K562 (cell line): ENCODE data around the gene COL13A1. TPM values are rescaled to one million over a fixed set of nuclear protein-coding genes. Genes with fewer than 3 reads are reported as not detected.
A peak's percentile ranks its signal among the peaks of the same experiment; 100 is the strongest.

Source experiments
- ATAC-seq: fragments of 200-7000 bp; cut with Tn5 transposase; 3 replicates; pipeline ENCODE4 v1.9.1; 2020; ENCODE audit warnings: moderate library complexity
- BruUV-seq: library from RNA; stranded (reverse); fragments of 400-500 nt; replicated peaks from 2 replicates; lab custom pipeline; 2021; lab: Mats Ljungman, UMichigan
- CTCF ChIA-PET: fragments of 300-600 bp; formaldehyde crosslinking; extraction: SDS; loops from one replicate; lab custom pipeline; 2021; ENCODE audit warnings: low intra/inter-chr PET ratio; lab: Yijun Ruan, JAX
- POLR2A ChIA-PET: fragments of 300-600, 350-650 bp; sonication (Branson Sonifier 250); formaldehyde crosslinking; extraction: SDS; loops from one replicate; lab custom pipeline; 2021; ENCODE audit warnings: antibody characterized with exemption, inconsistent platforms; lab: Yijun Ruan, JAX
- DNase-seq, 4 experiments: peaks; one replicate each; pipeline versions ENCODE4 v3.0.0 to v3.0.0-alpha.2; 2011 to 2018; ENCODE audit warnings: low spot score in 3 of 4, mixed read lengths in 3 of 4; ENCODE audit errors: extremely low read depth in 1 of 4
- FAIRE-seq: peaks from 2 replicates; lab custom pipeline; 2011; peaks lifted over from hg19 to GRCh38; lab: Jason Lieb, UNC
- H2AFZ ChIP-seq: 2 replicates; pipeline ENCODE4 v1.6.0; 2011; ENCODE audit warnings: low read depth, low read length, control low read depth, inconsistent platforms
- H3K27ac ChIP-seq: fragments of 200-600 bp; 3 replicates; pipeline ENCODE4 v1.8.0; 2011; ENCODE audit warnings: low read depth, mild to moderate bottlenecking, control low read depth, inconsistent platforms, low read length, moderate library complexity, mixed read lengths; ENCODE audit errors: extremely low read depth
- H3K27me3 ChIP-seq, 2 experiments: fragments of 300-600 bp in 1 of 2; 2 replicates in 1 of 2; 3 replicates in 1 of 2; pipeline versions ENCODE4 v1.6.0 to v1.8.0; 2011; ENCODE audit warnings: inconsistent platforms in 2 of 2, low read length in 2 of 2, mild to moderate bottlenecking in 1 of 2, mixed read lengths in 1 of 2, moderate library complexity in 1 of 2; ENCODE audit not compliant: control insufficient read depth in 2 of 2, insufficient read depth in 2 of 2
- H3K36me3 ChIP-seq: fragments of 300-600 bp; 3 replicates; pipeline ENCODE4 v1.8.0; 2011; ENCODE audit warnings: mild to moderate bottlenecking, low read length, inconsistent platforms; ENCODE audit not compliant: control insufficient read depth, insufficient read depth
- H3K4me1 ChIP-seq, 2 experiments: fragments of 200-600 bp in 1 of 2; replicated peaks in 1 of 2; 2 replicates in 1 of 2; 3 replicates in 1 of 2; pipeline versions ENCODE4 v1.5.1 to v1.8.0; 2011; ENCODE audit warnings: inconsistent platforms in 2 of 2, low read length in 2 of 2, mild to moderate bottlenecking in 1 of 2, mixed read lengths in 1 of 2, moderate library complexity in 1 of 2; ENCODE audit not compliant: control insufficient read depth in 2 of 2, insufficient read depth in 2 of 2
- H3K4me2 ChIP-seq: 2 replicates; pipeline ENCODE4 v1.6.1; 2011; ENCODE audit warnings: low read length, control low read depth, inconsistent platforms, mixed read lengths; ENCODE audit not compliant: insufficient read depth
- H3K4me3 ChIP-seq: fragments of 200-600 bp; sonication (generic), shearing (Covaris generic); 2 replicates; pipeline ENCODE4 v1.5.1; 2016; ENCODE audit warnings: control low read depth, inconsistent platforms
- H3K79me2 ChIP-seq: fragments of 200-600 bp; 3 replicates; pipeline ENCODE4 v1.8.0; 2011; ENCODE audit warnings: low read length, inconsistent platforms; ENCODE audit not compliant: control insufficient read depth, insufficient read depth
- H3K9ac ChIP-seq, 2 experiments: 2 replicates each; pipeline versions ENCODE4 v1.6.0 to v1.6.1; 2011; ENCODE audit warnings: low read depth in 2 of 2, low read length in 2 of 2, control low read depth in 1 of 2, inconsistent platforms in 1 of 2, mild to moderate bottlenecking in 1 of 2, mixed read lengths in 1 of 2; ENCODE audit not compliant: insufficient read depth in 1 of 2
- H3K9me1 ChIP-seq: one replicate; pipeline ENCODE4 v1.6.0; 2011; ENCODE audit warnings: inconsistent platforms, mild to moderate bottlenecking, low read length, moderate library complexity; ENCODE audit not compliant: control insufficient read depth, insufficient read depth
- H3K9me3 ChIP-seq: replicated peaks from 2 replicates; pipeline ENCODE4 v1.5.1; 2011; ENCODE audit warnings: low read depth, low read length, inconsistent platforms; ENCODE audit not compliant: control insufficient read depth, insufficient read depth
- H4K20me1 ChIP-seq: replicated peaks from 2 replicates; pipeline ENCODE4 v1.6.1; 2011; ENCODE audit warnings: low read length, inconsistent platforms, mixed read lengths; ENCODE audit not compliant: control insufficient read depth, insufficient read depth
- CHD4 ChIP-seq: fragments of 200-600 bp; sonication (generic); IDR thresholded peaks from 3 replicates; pipeline ENCODE4 v1.6.1; 2012; ENCODE audit warnings: low read depth, mild to moderate bottlenecking, mixed read lengths, low read length, inconsistent platforms; ENCODE audit not compliant: insufficient read depth, insufficient replicate concordance, poor library complexity, severe bottlenecking
- JUND ChIP-seq, 2 experiments: IDR thresholded peaks; 2 replicates in 1 of 2; 3 replicates in 1 of 2; pipeline ENCODE4 v1.6.1; 2011; ENCODE audit warnings: borderline replicate concordance in 2 of 2, low read depth in 2 of 2, low read length in 2 of 2, improper control_type of control experiment in 1 of 2, missing biosample characterization in 1 of 2, missing genetic modification characterization in 1 of 2, missing genetic modification reagents in 1 of 2
- MEIS2 ChIP-seq: fragments of 450-650 bp; IDR thresholded peaks from 2 replicates; pipeline ENCODE4 v1.6.1; 2014; ENCODE audit warnings: mild to moderate bottlenecking; ENCODE audit not compliant: partially characterized antibody
- WGBS: fragments of 100-300 bp; shearing (Covaris generic); methylation state at CpG from one replicate; pipeline ENCODE4 v1.1.6; 2016; ENCODE audit warnings: low coverage, mixed read lengths; ENCODE audit not compliant: insufficient coverage; ENCODE audit errors: missing lambda C conversion rate; 5-methylcytosine and 5-hydroxymethylcytosine counted together
- in situ Hi-C: fragments of 300-500 bp; cut with MboI; formaldehyde crosslinking; loops from 4 replicates; pipeline ENCODE4 v1.15.0; 2018; ENCODE audit warnings: inconsistent platforms, mixed read lengths
- intact Hi-C: fragments of 100-400 bp; cut with micrococcal nuclease; formaldehyde crosslinking; loops from 2 replicates; pipeline ENCODE4 v1.14.2; 2022
- polyA plus RNA-seq, 8 experiments: library from polyadenylated mRNA; depleted of rRNA in 4 of 8; stranded (reverse) in 5 of 8; unstranded in 3 of 8; fragments of >200 nt; fragmentation: Nextera tagmentation in 2 of 8; fragmentation: Illumina TruSeq in 1 of 8; extraction: Ambion mirVana in 2 of 8; extraction: Trizol in 1 of 8; gene quantifications; 2 replicates each; pipeline versions ENCODE4 v1.2.1 to v1.2.3, GENCODE V29; 2011 to 2014; ENCODE audit warnings: inconsistent platforms in 1 of 8, missing spikeins in 1 of 8
- total RNA-seq, 7 experiments: library from RNA; depleted of rRNA in 6 of 7; stranded (reverse); fragments of >200 nt in 6 of 7; fragmentation: Illumina TruSeq in 2 of 7; extraction: Trizol in 2 of 7; gene quantifications; 2 replicates each; pipeline versions ENCODE4 v1.2.1 to v1.2.3, GENCODE V29; 2011 to 2021; ENCODE audit warnings: low replicate concordance in 1 of 7
- TF ChIP-seq, protein P1 (sequence below), 2 experiments: IDR thresholded peaks in 1 of 2; conservative IDR thresholded peaks in 1 of 2; 2 replicates each; pipeline ENCODE4 v1.6.1; 2016; ENCODE audit warnings: low read depth in 2 of 2, mild to moderate bottlenecking in 1 of 2, missing compliant biosample characterization in 1 of 2, missing genetic modification characterization in 1 of 2, moderate library complexity in 1 of 2
- TF ChIP-seq, protein P2 (sequence below), 2 experiments: IDR thresholded peaks; 2 replicates each; pipeline ENCODE4 v1.6.1; 2011; ENCODE audit warnings: borderline replicate concordance in 1 of 2, control low read depth in 1 of 2, low read depth in 1 of 2, low read length in 1 of 2, mild to moderate bottlenecking in 1 of 2, mixed read lengths in 1 of 2, moderate library complexity in 1 of 2; ENCODE audit not compliant: insufficient read depth in 1 of 2, insufficient read length in 1 of 2, poor library complexity in 1 of 2, severe bottlenecking in 1 of 2; ENCODE audit errors: extremely low read depth in 1 of 2

The COL13A1 gene
- total and polyA plus RNA-seq, 9 of the 15 experiments (the other 6 are each of a cell fraction or from before 2014, with no cell fraction given): not detected

DNA sequence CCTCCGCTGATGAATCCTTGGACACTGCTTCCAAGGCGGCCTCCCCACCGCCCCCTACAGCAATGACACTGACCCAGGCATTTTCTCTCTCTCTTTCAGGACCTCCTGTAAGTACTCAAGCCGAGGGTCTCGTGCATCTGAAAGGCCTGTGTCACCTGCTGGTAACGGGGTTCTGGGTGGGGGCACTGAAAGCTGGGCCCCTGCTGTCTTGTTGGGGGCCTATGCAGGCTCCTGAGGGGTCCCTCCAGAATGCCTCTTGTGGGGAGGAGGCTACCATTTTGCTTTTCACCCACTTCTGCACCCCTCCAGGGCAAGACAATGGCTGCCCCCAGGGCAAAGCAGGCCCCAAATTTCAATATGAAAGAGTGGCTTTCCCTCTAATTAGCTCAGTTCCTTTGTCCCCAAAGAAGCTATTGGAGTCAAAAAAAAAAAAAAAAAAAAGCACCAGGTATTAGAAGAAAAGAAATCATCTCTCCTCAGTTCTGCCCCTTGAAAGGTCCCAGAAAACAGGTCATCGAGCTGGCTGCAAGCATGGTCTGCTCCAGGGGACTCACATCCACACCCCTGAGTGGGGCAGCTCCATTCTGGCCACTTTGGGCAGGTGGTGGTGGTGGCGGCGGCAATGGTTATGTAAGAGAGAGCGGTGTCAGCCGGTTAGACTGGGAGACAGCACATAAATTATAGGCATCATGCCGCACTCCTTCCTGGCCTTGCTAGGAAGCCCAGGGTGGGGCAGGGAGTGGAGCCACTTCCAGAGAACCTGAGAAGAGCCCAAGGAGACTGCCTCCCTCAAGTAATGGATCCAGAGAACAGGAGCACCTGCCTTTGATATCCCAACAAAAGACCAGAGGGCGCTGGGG, 66.2 kb downstream of the COL13A1 start:
- Histone ChIP-seq H3K79me2 (no peaks in the 10 kb centered on the region), H3K4me1 (peaks cover 0 to 3% of the 10 kb centered on the region in 2 experiments; a peak in 1 of 5 replicates), H3K9me1 (peaks cover 3% of the 10 kb centered on the region), H3K9me3 (no peaks in the 10 kb centered on the region), H4K20me1 (peaks cover 21% of the 10 kb centered on the region), H3K36me3 (no peaks in the 10 kb centered on the region), H3K27ac (no peak overlapping the region), H3K9ac (no peak overlapping the region), H3K4me2 (no peak overlapping the region), H3K27me3 (peaks cover 24 to 80% of the 10 kb centered on the region in 2 experiments), H3K4me3 (no peak overlapping the region), H2AFZ (no peak overlapping the region)
- POLR2A ChIA-PET: interaction anchor here (0.6 kb wide), 2 partner anchors 73 to 81 kb away, joined by 4 read pairs; no protein-coding TSS in a partner anchor
- DNase-seq (no peak), FAIRE-seq (no peak), ATAC-seq (no peak)
- WGBS: 1% methylated on average over 13 of the region's 13 CpGs
- in situ Hi-C loops: no loop called here
- CTCF ChIA-PET: no interaction called here
- TF ChIP-seq CHD4 (no peak), JUND (IDR thresholded peaks at IDR 0.05; ENCODE audit: borderline replicate concordance, low read depth, low read length) (no peak), JUND (tag; IDR thresholded peaks at IDR 0.05; ENCODE audit: borderline replicate concordance, low read depth, low read length) (no peak), MEIS2 (peak; percentile 40)
- TF ChIP-seq, protein P1, sequence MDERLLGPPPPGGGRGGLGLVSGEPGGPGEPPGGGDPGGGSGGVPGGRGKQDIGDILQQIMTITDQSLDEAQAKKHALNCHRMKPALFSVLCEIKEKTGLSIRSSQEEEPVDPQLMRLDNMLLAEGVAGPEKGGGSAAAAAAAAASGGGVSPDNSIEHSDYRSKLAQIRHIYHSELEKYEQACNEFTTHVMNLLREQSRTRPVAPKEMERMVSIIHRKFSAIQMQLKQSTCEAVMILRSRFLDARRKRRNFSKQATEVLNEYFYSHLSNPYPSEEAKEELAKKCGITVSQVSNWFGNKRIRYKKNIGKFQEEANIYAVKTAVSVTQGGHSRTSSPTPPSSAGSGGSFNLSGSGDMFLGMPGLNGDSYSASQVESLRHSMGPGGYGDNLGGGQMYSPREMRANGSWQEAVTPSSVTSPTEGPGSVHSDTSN (CRISPR knock-in tag; IDR thresholded peaks at IDR 0.05; ENCODE audit: low read depth): no peak
- TF ChIP-seq, protein P1 (tag; conservative IDR thresholded peaks at IDR 0.05; ENCODE audit: low read depth): 0 out of 2 replicates have a peak, but pooled peaks have one; percentile 20
- TF ChIP-seq, protein P2, sequence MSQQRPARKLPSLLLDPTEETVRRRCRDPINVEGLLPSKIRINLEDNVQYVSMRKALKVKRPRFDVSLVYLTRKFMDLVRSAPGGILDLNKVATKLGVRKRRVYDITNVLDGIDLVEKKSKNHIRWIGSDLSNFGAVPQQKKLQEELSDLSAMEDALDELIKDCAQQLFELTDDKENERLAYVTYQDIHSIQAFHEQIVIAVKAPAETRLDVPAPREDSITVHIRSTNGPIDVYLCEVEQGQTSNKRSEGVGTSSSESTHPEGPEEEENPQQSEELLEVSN (IDR thresholded peaks at IDR 0.05; ENCODE audit: borderline replicate concordance in 1 of 2, extremely low read depth in 1 of 2, insufficient read depth in 1 of 2, insufficient read length in 1 of 2, low read depth in 1 of 2, low read length in 1 of 2, poor library complexity in 1 of 2, severe bottlenecking in 1 of 2): no peak
- intact Hi-C loops: no loop called here
- BruUV-seq: no TSS peak
